Left lung (tissue), 10 donors: Measurements from ENCODE around the gene RTL9. TPM values are rescaled to one million over a fixed set of nuclear protein-coding genes. Genes with fewer than 3 reads are reported as not detected.

Source experiments
- ATAC-seq: fragments of 200-7000 bp; cut with Tn5 transposase; one replicate; pipeline ENCODE4 v1.9.1; 2020; ENCODE audit warnings: moderate library complexity
- DNase-seq, 4 donors: peaks; one replicate each; pipeline ENCODE4 v3.0.0-alpha.2; 2013 to 2020
- H3K27ac ChIP-seq, 2 donors: fragments of 200-600 bp; sonication (generic) in 1 of 2; one replicate each; pipeline versions ENCODE4 v1.5.0 to v1.8.0; 2020 to 2021
- H3K27me3 ChIP-seq, 2 donors: fragments of 200-600 bp; sonication (generic) in 1 of 2; one replicate each; pipeline versions ENCODE4 v1.5.0 to v1.8.0; 2020 to 2021
- H3K36me3 ChIP-seq, 2 donors: fragments of 200-600 bp; sonication (generic) in 1 of 2; one replicate each; pipeline versions ENCODE4 v1.5.0 to v1.8.0; 2020 to 2021
- H3K4me1 ChIP-seq, 2 donors: fragments of 200-600 bp; one replicate each; pipeline ENCODE4 v1.8.0; 2021
- H3K4me3 ChIP-seq, 2 donors: fragments of 200-600 bp; sonication (generic) in 1 of 2; one replicate each; pipeline versions ENCODE4 v1.5.0 to v1.8.0; 2020 to 2021; ENCODE audit warnings: mild to moderate bottlenecking in 1 of 2
- H3K9me3 ChIP-seq, 2 donors: fragments of 200-600 bp; sonication (generic) in 1 of 2; one replicate each; pipeline versions ENCODE4 v1.5.0 to v1.8.0; 2020 to 2021
- intact Hi-C, 2 donors: fragments of 100-400 bp; cut with DNase I; formaldehyde crosslinking; loops; one replicate each; pipeline versions ENCODE4 v1.11.2 to v1.14.2; 2022
- polyA plus RNA-seq, 6 donors: library from polyadenylated mRNA; unstranded; fragments of 120-200 nt; gene quantifications; one replicate each; pipeline ENCODE4 v1.2.1, GENCODE V29; 2013; ENCODE audit not compliant: insufficient read length in 6 of 6
- total RNA-seq, 2 donors: library from RNA; stranded (reverse); fragmentation: NEBNext Ultra II Directional; extraction: Animal tissue kit (Norgen Biotek cat#: 25700); gene quantifications; one replicate each; pipeline ENCODE4 v1.2.1, GENCODE V29; 2021
- TF ChIP-seq, protein P1 (sequence below), 2 donors: fragments of 200-600 bp; sonication (generic) in 1 of 2; IDR thresholded peaks; one replicate each; pipeline versions ENCODE4 v1.5.0 to v1.8.0; 2021; ENCODE audit warnings: antibody characterized with exemption in 2 of 2
- donor health status: DM: no; HTN: yes; CAD: no.
- donor health status: DM: no; HTN: no; CAD: no.

The RTL9 gene
- total and polyA plus RNA-seq, 8 donors: 0.24 to 0.70 (median 0.44) TPM

DNA sequence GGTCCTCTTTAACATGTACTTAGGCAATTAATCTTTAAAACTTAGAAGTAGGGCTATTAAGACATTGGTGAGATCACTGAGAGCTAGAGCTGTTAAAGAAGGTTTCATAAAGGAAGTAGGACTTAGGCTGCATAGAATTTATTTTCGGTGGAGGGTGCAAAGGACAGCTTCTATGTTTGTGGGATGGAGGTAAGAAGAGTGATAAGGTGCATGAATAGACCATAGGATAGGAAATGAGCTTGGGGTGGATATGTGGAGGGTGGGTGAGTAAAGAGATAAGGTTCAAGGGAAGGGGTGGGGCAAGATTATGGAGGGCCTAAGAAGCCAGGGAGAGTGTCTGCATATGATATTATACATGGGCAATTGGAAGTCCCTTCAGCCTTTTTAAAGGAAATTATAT lies 15.9 kb downstream of the RTL9 start:
- Histone ChIP-seq H3K4me3 (no peak overlapping the region), H3K4me1 (no peaks in the 10 kb centered on the region), H3K36me3 (no peaks in the 10 kb centered on the region), H3K27ac (no peak overlapping the region), H3K9me3 (no peaks in the 10 kb centered on the region), H3K27me3 (peaks cover 0 to 4% of the 10 kb centered on the region in 2 donors)
- no peak for DNase-seq
- TF ChIP-seq, protein P1, sequence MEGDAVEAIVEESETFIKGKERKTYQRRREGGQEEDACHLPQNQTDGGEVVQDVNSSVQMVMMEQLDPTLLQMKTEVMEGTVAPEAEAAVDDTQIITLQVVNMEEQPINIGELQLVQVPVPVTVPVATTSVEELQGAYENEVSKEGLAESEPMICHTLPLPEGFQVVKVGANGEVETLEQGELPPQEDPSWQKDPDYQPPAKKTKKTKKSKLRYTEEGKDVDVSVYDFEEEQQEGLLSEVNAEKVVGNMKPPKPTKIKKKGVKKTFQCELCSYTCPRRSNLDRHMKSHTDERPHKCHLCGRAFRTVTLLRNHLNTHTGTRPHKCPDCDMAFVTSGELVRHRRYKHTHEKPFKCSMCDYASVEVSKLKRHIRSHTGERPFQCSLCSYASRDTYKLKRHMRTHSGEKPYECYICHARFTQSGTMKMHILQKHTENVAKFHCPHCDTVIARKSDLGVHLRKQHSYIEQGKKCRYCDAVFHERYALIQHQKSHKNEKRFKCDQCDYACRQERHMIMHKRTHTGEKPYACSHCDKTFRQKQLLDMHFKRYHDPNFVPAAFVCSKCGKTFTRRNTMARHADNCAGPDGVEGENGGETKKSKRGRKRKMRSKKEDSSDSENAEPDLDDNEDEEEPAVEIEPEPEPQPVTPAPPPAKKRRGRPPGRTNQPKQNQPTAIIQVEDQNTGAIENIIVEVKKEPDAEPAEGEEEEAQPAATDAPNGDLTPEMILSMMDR (IDR thresholded peaks at IDR 0.05): no peak
- intact Hi-C loops: no loop called here
- ATAC-seq: no peak

DNA sequence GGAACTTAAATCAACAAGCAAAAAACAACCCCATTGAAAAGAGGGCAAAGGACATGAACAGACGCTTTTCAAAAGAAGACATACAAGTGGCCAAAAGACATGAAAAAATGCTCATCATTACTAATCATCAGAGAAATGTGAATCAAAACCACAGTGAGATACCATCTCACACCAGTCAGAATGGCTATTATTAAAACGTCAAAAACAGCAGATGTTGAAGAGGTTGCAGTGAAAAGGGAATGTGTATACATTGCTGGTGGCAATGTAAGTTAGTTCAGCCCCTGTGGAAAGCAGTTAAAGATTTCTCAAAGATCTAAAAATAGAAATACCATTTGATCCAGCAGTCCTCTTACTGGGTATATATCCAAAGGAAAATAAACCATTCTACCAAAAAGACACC lies 22.6 kb downstream of the RTL9 start:
- H3K27ac ChIP-seq: no peak overlapping the region
- no peaks in the 10 kb centered on the region for H3K9me3 ChIP-seq
- H3K36me3 ChIP-seq: no peaks in the 10 kb centered on the region
- DNase-seq: no peak
- intact Hi-C loops: no loop called here
- TF ChIP-seq, protein P1 (IDR thresholded peaks at IDR 0.05): no peak
- H3K4me1 ChIP-seq: no peaks in the 10 kb centered on the region
- ATAC-seq: no peak
- peaks cover 0 to 5% of the 10 kb centered on the region in 2 donors for H3K27me3 ChIP-seq
- no peak overlapping the region for H3K4me3 ChIP-seq

DNA sequence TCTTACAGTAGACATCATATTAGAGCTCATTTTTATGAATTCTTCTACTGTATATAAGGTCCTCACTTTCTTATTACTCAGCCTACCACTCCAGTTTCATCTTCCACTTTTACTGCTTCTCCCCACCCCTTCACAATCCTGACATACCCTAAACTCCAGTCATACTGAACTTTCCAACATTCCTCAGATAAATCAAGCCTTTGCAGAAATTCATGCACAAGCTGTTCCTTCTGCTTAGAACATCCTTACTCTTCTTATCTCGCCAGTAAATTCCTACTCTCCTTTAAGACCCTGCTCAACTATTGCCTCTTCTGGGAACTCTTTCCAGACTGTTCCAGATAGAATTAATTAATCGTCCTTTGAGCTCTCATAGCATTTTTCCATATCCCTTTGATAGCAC lies 24.8 kb downstream of the RTL9 start:
- H3K36me3 ChIP-seq: no peaks in the 10 kb centered on the region
- H3K27ac ChIP-seq: no peak overlapping the region
- H3K4me3 ChIP-seq: no peak overlapping the region
- no peaks in the 10 kb centered on the region for H3K9me3 ChIP-seq
- DNase-seq: no peak
- ATAC-seq: no peak
- peaks cover 0 to 14% of the 10 kb centered on the region in 2 donors for H3K27me3 ChIP-seq
- TF ChIP-seq, protein P1 (IDR thresholded peaks at IDR 0.05): no peak
- H3K4me1 ChIP-seq: no peaks in the 10 kb centered on the region
- intact Hi-C loops: no loop called here

DNA sequence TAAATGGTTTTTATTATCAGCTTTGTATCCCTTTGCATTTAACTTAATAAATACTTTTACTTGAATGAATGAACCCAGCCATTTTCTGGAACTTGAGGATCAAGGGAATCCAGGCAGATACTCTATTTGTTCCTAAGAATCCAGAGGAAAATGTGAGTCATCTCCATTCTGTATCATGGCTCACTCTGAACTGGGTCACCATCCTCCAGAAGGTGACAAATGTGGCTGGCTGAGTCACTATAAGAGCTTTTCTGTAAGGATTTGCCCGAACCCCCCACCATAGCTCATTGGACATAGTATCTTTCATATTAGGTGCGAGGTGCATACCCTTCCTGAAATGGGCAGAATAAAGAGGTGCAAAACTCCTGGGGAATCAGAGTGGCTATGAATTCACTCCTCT lies 25.8 kb downstream of the RTL9 start:
- H3K4me1 ChIP-seq: no peaks in the 10 kb centered on the region
- H3K4me3 ChIP-seq: no peak overlapping the region
- TF ChIP-seq, protein P1 (IDR thresholded peaks at IDR 0.05): no peak
- peaks cover 0 to 18% of the 10 kb centered on the region in 2 donors for H3K27me3 ChIP-seq
- ATAC-seq (no peak), DNase-seq (no peak)
- no peak overlapping the region for H3K27ac ChIP-seq
- intact Hi-C loops: no loop called here
- H3K9me3 ChIP-seq: no peaks in the 10 kb centered on the region
- no peaks in the 10 kb centered on the region for H3K36me3 ChIP-seq

DNA sequence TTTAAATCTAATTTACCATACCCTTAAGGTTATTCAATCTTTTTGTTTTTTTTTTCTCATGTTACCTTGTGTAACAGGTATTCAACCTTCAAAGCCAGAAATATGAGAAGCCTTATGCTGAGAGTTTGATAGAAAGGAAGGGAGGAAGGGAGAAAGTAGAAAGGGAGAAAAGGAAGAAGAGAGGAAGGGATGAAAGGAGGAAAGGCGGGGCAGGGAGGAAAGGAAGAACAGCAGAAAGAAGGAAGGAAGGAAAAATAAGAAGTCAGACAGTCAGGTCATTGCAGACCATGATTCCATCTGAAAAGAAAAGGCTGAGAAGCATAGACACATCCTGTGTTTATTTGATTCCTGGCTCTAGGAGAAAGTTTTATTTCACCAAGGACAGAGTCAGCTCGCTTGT lies 30.9 kb downstream of the RTL9 start:
- Histone ChIP-seq H3K9me3 (no peaks in the 10 kb centered on the region), H3K27me3 (peaks cover 0 to 18% of the 10 kb centered on the region in 2 donors), H3K27ac (no peak overlapping the region), H3K4me1 (no peaks in the 10 kb centered on the region), H3K4me3 (no peak overlapping the region), H3K36me3 (no peaks in the 10 kb centered on the region)
- ATAC-seq (no peak), DNase-seq (no peak)
- TF ChIP-seq, protein P1 (IDR thresholded peaks at IDR 0.05): no peak
- intact Hi-C loops: no loop called here
